ENCODE results near the gene GPRC5C.

GPRC5C gene

DNA sequence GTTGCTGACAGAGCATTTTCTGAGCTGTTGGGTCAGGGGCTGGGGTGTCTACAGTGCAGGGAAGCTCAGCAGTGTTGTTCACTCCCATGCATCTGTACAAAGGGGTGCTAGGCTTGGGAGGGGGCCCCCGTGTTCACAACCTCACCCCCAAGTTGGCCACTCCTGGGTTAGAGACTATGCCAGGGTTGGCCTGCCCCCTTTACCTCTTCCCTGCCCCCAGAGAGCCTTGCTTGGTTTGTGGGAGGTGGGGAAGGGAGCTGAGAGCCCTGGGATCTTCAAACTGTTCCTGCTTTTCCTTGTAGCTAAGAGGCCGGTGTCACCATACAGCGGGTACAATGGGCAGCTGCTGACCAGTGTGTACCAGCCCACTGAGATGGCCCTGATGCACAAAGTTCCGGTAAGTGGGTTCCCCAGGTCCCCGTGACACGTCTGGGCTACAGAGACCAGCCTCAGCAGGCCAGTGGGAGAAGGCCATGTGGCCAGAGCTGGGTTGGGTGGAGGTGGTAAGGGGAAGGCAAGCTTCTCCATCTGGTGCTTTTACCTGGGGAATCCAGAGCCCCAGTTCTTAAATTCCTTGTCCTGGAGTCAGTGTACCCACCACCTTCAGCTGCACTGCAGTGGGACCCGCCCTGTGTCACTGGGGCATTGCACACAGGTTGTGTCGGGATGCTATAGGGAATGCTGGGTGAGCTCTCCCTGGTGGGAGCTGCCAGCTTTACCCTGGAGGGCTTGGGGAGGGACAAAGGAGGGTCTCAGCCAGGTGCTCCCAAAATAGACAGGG is 11.8 kb downstream of the GPRC5C start:
- DNase-seq (ENCODE audit: low spot score) = no peak
- TF ChIP-seq, protein P1, sequence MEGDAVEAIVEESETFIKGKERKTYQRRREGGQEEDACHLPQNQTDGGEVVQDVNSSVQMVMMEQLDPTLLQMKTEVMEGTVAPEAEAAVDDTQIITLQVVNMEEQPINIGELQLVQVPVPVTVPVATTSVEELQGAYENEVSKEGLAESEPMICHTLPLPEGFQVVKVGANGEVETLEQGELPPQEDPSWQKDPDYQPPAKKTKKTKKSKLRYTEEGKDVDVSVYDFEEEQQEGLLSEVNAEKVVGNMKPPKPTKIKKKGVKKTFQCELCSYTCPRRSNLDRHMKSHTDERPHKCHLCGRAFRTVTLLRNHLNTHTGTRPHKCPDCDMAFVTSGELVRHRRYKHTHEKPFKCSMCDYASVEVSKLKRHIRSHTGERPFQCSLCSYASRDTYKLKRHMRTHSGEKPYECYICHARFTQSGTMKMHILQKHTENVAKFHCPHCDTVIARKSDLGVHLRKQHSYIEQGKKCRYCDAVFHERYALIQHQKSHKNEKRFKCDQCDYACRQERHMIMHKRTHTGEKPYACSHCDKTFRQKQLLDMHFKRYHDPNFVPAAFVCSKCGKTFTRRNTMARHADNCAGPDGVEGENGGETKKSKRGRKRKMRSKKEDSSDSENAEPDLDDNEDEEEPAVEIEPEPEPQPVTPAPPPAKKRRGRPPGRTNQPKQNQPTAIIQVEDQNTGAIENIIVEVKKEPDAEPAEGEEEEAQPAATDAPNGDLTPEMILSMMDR (conservative IDR thresholded peaks at IDR 0.05; ENCODE audit: low read depth) = no peak
- ChIA-PET POLR2A (ENCODE audit: low non-redundant PET) (interaction anchor here (0.8 to 1.5 kb wide), 2 partner anchors 11 to 76 kb away, joined by 3 to 6 read pairs; no protein-coding TSS in a partner anchor), CTCF (interaction anchor here (1.0 to 3.5 kb wide), 3 partner anchors 13 to 64 kb away, joined by 4 to 23 read pairs (median 9); no protein-coding TSS in a partner anchor)
- peak overlapping the region; percentile 88 for H3K27ac ChIP-seq

DNA sequence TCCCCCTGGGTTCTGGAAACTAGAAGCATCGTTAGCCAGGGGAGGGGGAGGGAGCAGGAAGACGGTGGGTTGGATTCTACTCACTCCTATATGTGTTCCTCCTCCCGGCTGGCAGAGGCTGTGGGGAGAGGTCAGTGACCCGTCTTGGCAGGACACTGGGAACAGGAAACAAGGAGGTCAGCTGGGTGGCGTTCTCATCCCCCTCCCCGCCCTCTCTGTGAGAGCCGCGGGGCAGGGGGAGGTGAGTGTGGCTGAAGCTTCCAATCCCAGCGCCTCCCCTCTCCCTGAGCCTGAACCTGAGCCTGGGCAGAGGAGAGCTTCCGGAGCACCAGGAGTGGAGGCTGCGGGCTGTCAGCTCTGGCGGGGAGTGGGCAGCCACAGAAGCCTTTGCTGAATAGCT is 12.5 kb downstream of the GPRC5C start:
- no peak for DNase-seq (ENCODE audit: low spot score)
- peak overlapping the region; percentile 88 for H3K27ac ChIP-seq
- ChIA-PET POLR2A (ENCODE audit: low non-redundant PET) (interaction anchor here (0.8 kb wide), 1 partner anchor 76 kb away, joined by 3 read pairs; no protein-coding TSS in a partner anchor), CTCF (interaction anchor here (0.6 to 3.5 kb wide), 4 partner anchors 13 to 65 kb away, joined by 3 to 23 read pairs (median 6); no protein-coding TSS in a partner anchor)
- TF ChIP-seq, protein P1 (conservative IDR thresholded peaks at IDR 0.05; ENCODE audit: low read depth) = no peak

DNA sequence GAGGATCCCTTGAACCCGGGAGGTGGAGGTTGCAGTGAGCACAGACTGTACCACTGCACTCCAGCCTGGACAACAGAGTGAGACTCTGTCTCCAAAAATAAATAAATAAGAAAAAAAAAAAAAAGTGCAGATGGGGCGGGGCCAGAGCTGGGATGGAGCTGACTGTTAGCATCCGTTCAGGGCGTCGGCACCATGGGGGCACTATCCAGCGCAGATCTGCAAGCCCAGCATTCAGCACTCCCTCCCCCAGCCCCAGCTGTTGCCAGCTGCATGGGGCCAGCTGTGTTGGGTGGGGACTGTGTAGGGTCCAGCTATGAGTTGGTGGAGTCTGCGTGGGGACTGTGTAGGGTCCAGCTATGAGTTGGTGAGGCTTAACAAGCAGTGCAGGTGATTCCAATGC is 13.3 kb downstream of the GPRC5C start:
- DNase-seq (ENCODE audit: low spot score) = no peak
- POLR2A ChIA-PET (ENCODE audit: low non-redundant PET) = no interaction called here
- CTCF ChIA-PET = interaction anchor here (1.0 to 3.5 kb wide), 3 partner anchors 12 to 66 kb away, joined by 4 to 23 read pairs (median 9); no protein-coding TSS in a partner anchor
- TF ChIP-seq, protein P1 (conservative IDR thresholded peaks at IDR 0.05; ENCODE audit: low read depth) = no peak
- H3K27ac ChIP-seq = peak overlapping the region; percentile 88

DNA sequence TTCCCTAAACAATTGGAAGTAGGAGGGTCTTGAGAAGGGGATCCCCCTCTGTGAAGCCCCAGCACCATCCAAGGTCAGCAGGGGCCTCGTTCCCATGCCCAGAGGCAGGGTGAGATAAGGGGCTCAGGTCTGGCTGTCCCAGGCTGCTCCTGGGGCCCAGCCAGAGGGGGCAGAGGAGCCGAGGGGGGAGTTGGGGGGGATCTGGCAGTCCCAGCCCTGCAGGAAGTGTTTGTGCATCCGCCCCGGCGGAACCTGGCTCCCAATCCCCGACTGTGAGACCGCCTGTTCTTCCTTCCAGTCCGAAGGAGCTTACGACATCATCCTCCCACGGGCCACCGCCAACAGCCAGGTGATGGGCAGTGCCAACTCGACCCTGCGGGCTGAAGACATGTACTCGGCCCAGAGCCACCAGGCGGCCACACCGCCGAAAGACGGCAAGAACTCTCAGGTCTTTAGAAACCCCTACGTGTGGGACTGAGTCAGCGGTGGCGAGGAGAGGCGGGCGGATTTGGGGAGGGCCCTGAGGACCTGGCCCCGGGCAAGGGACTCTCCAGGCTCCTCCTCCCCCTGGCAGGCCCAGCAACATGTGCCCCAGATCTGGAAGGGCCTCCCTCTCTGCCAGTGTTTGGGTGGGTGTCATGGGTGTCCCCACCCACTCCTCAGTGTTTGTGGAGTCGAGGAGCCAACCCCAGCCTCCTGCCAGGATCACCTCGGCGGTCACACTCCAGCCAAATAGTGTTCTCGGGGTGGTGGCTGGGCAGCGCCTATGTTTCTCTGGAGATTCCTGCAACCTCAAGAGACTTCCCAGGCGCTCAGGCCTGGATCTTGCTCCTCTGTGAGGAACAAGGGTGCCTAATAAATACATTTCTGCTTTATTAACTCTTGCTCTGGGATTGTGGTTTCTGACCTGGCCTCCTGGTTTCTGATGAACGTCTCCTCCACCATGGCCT is 14.9 kb downstream of the GPRC5C start:
- peak overlapping the region; percentile 88 for H3K27ac ChIP-seq
- ChIA-PET CTCF (interaction anchor here (3.5 kb wide), 1 partner anchor 67 kb away, joined by 23 read pairs; no protein-coding TSS in a partner anchor), POLR2A (ENCODE audit: low non-redundant PET) (no interaction called here)
- TF ChIP-seq, protein P1 (conservative IDR thresholded peaks at IDR 0.05; ENCODE audit: low read depth) = no peak
- DNase-seq (ENCODE audit: low spot score) = no peak

DNA sequence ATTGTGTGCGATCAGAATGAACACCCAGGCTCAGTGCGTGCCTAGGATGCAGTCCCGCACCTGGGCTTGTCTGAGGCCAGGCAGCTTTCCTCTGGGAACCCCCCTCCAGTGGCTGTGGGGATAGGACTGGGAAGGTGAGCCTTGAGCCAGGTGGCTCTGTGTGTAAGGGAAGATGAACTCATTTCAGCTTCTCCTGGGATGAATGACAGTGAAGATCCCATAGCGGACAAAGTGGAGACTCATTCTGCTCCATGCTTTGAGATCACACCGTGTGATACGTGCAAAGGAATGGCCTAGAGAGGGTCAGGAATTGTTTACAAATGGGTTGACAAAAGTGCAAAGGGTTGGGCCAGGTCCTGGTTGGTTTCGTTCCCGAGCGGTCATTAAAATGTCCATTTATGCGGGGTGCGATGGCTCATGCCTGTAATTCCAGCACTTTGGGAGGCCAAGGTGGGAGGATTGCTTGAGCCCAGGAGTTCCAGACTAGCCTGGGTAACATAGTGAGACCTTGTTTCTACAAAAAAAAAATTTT is 15.8 kb downstream of the GPRC5C start:
- POLR2A ChIA-PET (ENCODE audit: low non-redundant PET) = no interaction called here
- H3K27ac ChIP-seq = peak overlapping the region; percentile 88
- TF ChIP-seq, protein P1 (conservative IDR thresholded peaks at IDR 0.05; ENCODE audit: low read depth) = no peak
- CTCF ChIA-PET = interaction anchor here (1.5 kb wide), 1 partner anchor 80 kb away, joined by 4 read pairs; no protein-coding TSS in a partner anchor
- DNase-seq (ENCODE audit: low spot score) = no peak

DNA sequence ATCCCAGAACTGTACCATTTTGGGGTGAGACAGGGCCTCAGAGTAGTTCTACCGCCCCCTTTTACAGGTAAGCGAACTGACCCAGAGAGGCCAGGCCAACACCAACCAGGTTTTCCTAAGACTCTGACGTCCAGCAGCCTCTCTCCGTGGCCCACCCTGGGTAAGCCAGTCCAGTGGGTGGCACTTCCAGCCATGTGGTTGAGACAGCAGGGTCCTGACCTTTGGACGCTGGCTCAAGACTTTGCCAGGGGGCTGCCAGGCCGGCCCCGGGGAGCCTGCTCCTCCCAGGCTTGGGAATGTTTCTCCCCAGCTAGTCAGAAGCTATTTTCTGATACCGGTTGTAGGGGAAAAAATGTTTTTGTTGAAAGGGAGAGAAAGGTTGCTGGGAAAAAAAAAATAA is 16.9 kb downstream of the GPRC5C start:
- DNase-seq (ENCODE audit: low spot score) = no peak
- ChIA-PET POLR2A (ENCODE audit: low non-redundant PET) (no interaction called here), CTCF (interaction anchor here (1.5 kb wide), 1 partner anchor 81 kb away, joined by 4 read pairs; no protein-coding TSS in a partner anchor)
- TF ChIP-seq, protein P1 (conservative IDR thresholded peaks at IDR 0.05; ENCODE audit: low read depth) = no peak
- peak overlapping the region; percentile 35 for H3K27ac ChIP-seq

All from RWPE1 (cell line).